Fibroblast of mammary gland (primary cell): ENCODE results near the gene MICU1.

Experiments used
- DNase-seq: peaks from one replicate; pipeline ENCODE4 v3.0.0-alpha.2; 2010; ENCODE audit warnings: low read depth
- H3K4me3 ChIP-seq: 2 replicates; pipeline ENCODE4 v1.5.1; 2011; ENCODE audit warnings: low read depth, mild to moderate bottlenecking, low read length, moderate library complexity; ENCODE audit not compliant: control insufficient read depth
- TF ChIP-seq, protein P1 (sequence below): conservative IDR thresholded peaks from 2 replicates; pipeline ENCODE4 v1.5.1; 2011; ENCODE audit warnings: low read depth, low read length, inconsistent platforms; ENCODE audit not compliant: control insufficient read depth, insufficient read depth

The MICU1 gene

GRCh38 chr10:72323771-72324191, 302.1 kb downstream of the MICU1 start:
- TF ChIP-seq, protein P1, sequence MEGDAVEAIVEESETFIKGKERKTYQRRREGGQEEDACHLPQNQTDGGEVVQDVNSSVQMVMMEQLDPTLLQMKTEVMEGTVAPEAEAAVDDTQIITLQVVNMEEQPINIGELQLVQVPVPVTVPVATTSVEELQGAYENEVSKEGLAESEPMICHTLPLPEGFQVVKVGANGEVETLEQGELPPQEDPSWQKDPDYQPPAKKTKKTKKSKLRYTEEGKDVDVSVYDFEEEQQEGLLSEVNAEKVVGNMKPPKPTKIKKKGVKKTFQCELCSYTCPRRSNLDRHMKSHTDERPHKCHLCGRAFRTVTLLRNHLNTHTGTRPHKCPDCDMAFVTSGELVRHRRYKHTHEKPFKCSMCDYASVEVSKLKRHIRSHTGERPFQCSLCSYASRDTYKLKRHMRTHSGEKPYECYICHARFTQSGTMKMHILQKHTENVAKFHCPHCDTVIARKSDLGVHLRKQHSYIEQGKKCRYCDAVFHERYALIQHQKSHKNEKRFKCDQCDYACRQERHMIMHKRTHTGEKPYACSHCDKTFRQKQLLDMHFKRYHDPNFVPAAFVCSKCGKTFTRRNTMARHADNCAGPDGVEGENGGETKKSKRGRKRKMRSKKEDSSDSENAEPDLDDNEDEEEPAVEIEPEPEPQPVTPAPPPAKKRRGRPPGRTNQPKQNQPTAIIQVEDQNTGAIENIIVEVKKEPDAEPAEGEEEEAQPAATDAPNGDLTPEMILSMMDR = no peak
- H3K4me3 ChIP-seq = no peak overlapping the region
- no peak for DNase-seq

DNA sequence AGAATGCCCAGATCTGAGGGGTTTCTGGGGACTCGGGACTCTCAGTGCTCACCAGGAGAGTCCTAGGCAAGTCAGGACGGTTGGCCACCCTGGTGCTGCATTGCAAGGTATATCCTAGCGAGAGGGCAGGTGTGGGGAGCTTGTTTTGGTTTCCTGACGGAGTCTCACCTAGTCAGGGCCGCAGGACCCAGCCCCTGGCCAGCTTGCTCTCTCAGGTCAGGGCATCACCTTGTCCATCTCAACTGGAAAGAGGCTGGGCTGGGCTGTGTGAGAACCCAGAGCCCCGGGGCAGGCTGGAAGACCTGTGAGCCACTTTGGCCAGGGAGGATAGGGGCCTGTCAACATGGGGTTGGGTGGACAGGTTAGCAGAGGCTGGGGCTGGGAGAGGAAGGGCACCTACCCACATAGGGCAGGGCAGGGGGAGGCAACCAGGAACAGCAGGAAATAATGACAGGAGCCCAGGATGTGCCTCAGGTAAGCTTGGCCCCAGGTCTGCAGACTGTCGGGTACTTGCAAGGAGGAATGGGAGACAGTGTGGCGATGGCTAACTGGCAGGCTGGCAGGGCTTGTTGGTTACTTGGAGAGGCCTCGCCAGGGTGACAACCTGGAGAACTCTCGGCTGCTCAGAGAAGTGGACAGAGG, 302.6 kb downstream of the MICU1 start:
- H3K4me3 ChIP-seq = no peak overlapping the region
- TF ChIP-seq, protein P1 = no peak
- no peak for DNase-seq

DNA sequence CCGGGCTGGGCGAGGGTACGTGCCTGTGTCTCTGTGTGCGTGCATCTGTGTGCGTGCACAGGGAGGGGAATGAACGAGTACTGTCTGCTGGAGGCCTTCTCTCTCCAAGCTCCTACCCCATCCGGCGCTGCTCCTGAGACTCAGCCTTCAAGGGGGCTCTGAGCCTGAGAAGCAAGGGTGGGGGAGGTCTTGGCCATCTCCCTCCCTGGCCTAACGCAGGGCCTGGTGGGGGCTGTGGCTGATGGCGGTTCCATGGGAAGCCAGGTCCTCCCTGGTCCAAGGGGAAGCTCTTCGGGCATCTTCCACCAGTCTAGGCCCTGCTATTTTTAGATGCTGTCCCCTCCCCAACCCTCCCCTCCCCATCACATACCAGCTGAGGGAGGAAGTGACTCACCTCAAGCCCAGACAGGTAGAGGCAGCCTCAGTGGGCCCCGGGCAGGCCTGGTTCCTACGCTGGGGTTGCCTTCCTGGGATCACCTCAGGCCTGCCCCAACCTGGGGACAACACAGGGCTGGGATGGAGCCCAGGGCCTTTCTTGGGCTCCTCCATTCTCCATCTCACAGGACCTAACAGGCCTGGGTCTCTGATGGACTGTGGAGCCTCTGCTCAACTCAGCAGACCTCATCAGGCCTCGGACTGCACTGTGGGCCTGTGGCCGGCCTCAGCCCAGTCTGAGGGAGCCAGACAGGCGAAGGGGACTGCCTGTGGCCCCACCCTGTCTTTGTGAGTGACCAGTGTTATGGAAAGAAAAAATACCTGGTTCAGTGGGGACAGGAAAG, 303.4 kb downstream of the MICU1 start:
- DNase-seq = no peak
- TF ChIP-seq, protein P1 = no peak
- H3K4me3 ChIP-seq = no peak overlapping the region

DNA sequence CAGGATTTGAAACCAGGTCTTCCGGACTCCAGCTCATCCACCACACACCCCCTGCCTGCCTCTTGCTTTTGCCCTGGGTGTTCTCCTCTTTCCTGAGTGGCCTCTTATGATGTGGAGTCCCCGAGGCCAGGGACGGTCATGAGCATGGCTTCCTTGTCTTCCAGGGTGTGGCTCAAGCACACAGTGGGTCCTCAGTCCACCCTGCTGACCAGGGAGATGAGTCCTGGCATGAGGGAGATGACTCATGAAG, 303.9 kb downstream of the MICU1 start:
- TF ChIP-seq, protein P1 = no peak
- no peak for DNase-seq
- H3K4me3 ChIP-seq = no peak overlapping the region

DNA sequence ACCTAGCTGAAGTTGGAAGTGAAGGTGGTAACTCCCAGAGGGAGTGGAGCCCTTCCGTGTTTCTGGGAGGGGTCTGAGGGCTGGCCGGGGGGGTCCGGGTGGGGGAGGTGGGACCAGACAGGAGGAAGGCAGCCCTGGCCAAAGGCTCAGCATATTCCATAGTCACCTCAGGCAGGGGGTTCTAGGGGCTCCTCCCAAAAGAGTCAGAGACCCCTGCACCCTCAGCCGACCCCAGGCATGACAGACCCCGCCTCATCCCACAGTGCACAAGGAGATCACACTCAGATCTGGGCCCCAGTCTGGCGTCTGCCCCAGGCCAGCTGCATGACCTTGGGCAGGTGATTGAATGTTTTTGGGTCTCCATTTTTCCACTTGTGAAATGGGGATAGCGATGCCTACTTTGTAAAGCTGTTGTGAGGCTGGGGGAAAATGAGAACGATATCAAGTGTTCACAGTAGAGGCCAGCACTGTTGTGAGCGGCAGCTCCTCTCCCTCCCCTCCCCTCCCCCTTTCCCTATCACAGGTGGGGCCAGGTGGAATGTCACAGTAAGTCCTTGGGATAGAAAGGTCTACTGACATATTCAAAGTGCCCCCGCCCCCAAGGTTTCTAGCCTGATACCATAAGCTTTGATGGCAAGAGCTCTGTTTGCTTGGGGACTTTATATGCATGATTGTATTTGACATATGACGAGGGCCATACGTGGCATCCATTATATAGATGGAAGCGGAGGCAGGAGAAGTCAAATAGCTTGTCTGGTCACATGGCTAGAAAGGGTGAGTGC, 304.4 kb downstream of the MICU1 start:
- DNase-seq = no peak
- H3K4me3 ChIP-seq = no peak overlapping the region
- TF ChIP-seq, protein P1 = no peak

DNA sequence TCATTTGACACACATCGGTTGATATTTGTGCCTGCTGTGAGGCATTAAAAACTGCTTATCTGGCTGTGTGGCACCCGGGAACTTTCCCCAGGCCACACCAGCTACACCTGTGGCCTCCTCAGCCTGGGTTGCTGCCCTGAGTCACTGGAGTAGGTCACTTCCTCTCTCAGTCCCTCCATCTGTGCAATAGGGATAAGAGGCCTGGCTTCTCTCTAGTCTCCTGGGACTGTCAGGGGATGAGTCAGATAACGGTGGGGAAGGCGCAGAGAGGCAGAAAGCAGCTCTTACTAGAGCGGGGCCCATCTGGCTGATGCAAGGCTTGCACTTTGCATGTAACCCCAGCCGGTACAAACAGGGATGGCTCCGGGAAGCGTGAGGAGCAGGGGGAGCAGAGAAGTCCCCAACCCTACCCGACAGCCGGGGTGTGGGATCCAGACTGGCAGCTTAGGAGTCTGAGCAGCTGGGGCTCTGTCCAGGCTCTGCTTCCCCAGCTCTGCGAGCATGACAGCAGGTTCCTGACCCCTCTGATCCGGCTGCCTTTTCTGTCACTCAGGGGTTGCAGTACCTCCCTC, 305.1 kb downstream of the MICU1 start:
- DNase-seq = peak; percentile 100
- H3K4me3 ChIP-seq = peak overlapping the region; percentile 3
- TF ChIP-seq, protein P1 = no peak
